SU-DHL-6 (cell line): Measurements from ENCODE around the gene TMED3.

Experiments used
- H2AFZ ChIP-seq: fragments of 200-600 bp; sonication (generic); 2 replicates; pipeline ENCODE4 v1.6.1; 2014; ENCODE audit warnings: low read depth, mild to moderate bottlenecking, moderate library complexity, mixed read lengths, antibody characterized with exemption, low read length; ENCODE audit not compliant: severe bottlenecking
- H3F3A ChIP-seq: fragments of 200-600 bp; shearing (Covaris generic); 2 replicates; pipeline ENCODE4 v1.6.0; 2016; ENCODE audit warnings: antibody characterized with exemption, mild to moderate bottlenecking; ENCODE audit not compliant: insufficient read depth
- H3K27ac ChIP-seq: fragments of 200-600 bp; sonication (generic); 2 replicates; pipeline ENCODE4 v1.5.1; 2016; ENCODE audit warnings: low read depth, mild to moderate bottlenecking, low read length, moderate library complexity, mixed read lengths
- H3K27me3 ChIP-seq: fragments of 200-600 bp; sonication (generic), shearing (Covaris generic); 2 replicates; pipeline ENCODE4 v1.6.0; 2014; ENCODE audit warnings: mild to moderate bottlenecking, low read length
- H3K36me3 ChIP-seq: fragments of 200-600 bp; sonication (generic); 2 replicates; pipeline ENCODE4 v1.6.1; 2014; ENCODE audit warnings: mild to moderate bottlenecking, low read length, mixed read lengths
- H3K4me2 ChIP-seq: fragments of 300-600, 200-600 bp; shearing (Covaris generic), sonication (generic); 2 replicates; pipeline ENCODE4 v1.6.0; 2014; ENCODE audit warnings: low read length, low read depth, mild to moderate bottlenecking; ENCODE audit not compliant: poor library complexity, severe bottlenecking
- H3K4me3 ChIP-seq: fragments of 200-600 bp; sonication (generic); 2 replicates; pipeline ENCODE4 v1.5.1; 2014; ENCODE audit warnings: antibody characterized with exemption, low read length, mild to moderate bottlenecking, mixed read lengths; ENCODE audit not compliant: insufficient read depth, poor library complexity, severe bottlenecking
- H3K79me2 ChIP-seq: fragments of 200-600 bp; sonication (generic); 2 replicates; pipeline ENCODE4 v1.6.1; 2014; ENCODE audit warnings: mild to moderate bottlenecking, low read length, moderate library complexity; ENCODE audit not compliant: insufficient read depth
- H3K9ac ChIP-seq: fragments of 200-600 bp; sonication (generic); 2 replicates; pipeline ENCODE4 v1.7.0; 2014; ENCODE audit warnings: mild to moderate bottlenecking, low read length
- H3K9me2 ChIP-seq: fragments of 200-600 bp; sonication (generic); replicated peaks from 2 replicates; pipeline ENCODE4 v1.6.1; 2014; ENCODE audit warnings: low read length; ENCODE audit not compliant: insufficient read depth
- H3K9me3 ChIP-seq: fragments of 200-600 bp; sonication (generic); 2 replicates; pipeline ENCODE4 v1.6.1; 2014; ENCODE audit warnings: low read length, mixed read lengths; ENCODE audit not compliant: insufficient read depth
- H4K20me1 ChIP-seq: fragments of 200-600 bp; sonication (generic); 2 replicates; pipeline ENCODE4 v1.6.1; 2014; ENCODE audit warnings: low read depth, mild to moderate bottlenecking, antibody characterized with exemption, low read length, moderate library complexity, mixed read lengths
- CTCF ChIP-seq: fragments of 200-600 bp; sonication (generic); IDR thresholded peaks from one replicate; pipeline ENCODE4 v1.5.1; 2017; ENCODE audit warnings: antibody characterized with exemption, mild to moderate bottlenecking, low read length, moderate library complexity; ENCODE audit not compliant: insufficient read depth, poor library complexity, severe bottlenecking
- EZH2phosphoT487 ChIP-seq: fragments of 200-600 bp; sonication (generic), shearing (Covaris generic); conservative IDR thresholded peaks from 2 replicates; pipeline ENCODE4 v1.6.1; 2018; ENCODE audit warnings: mild to moderate bottlenecking, antibody characterized with exemption, low read length, moderate library complexity, mixed read lengths

TMED3 gene

DNA sequence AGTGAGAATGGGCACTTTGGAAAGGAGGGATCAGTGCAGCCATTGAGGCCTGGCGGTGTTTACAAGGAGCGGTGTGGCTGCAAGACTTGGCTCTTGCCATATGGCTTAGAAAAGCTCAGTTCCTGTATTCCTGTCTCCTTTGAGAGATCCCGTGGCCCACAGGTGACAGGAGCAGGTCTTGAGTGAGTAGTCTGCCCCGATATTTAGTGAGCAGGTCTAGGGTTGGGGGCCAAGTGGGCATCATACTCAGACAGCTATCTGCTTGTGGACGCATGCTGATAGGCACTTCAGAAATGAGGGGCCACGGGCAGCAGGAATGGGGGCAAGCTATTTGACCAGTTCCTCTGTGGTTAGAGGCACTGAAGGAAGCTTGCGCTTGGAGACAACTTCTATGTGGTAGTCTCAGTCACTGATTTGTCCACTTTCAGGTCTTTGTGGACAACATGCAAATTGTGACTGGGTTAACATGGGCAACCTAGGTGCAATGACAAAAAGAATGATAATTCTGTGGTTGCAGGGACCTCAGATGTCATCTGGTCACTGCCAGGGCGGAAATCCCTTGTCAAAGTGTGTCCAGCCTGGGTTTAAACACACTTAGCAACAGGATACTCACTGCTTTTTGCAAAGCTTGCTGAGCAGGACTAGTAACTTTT, 1.1 kb downstream of the TMED3 start:
- Histone ChIP-seq H3K27ac (0 out of 2 replicates have a peak overlapping the region, but pooled peaks have one; percentile 46), H3K36me3 (0 out of 2 replicates have a peak, but pooled peaks cover 5% of the 10 kb centered on the region), H3F3A (0 out of 2 replicates have a peak, but pooled peaks cover 6% of the 10 kb centered on the region), H2AFZ (peak overlapping the region; percentile 85), H3K9ac (peak overlapping the region; percentile 89), H4K20me1 (no peaks in the 10 kb centered on the region), H3K9me3 (no peaks in the 10 kb centered on the region), H3K27me3 (0 out of 2 replicates have a peak, but pooled peaks cover 2% of the 10 kb centered on the region), H3K4me2 (peak overlapping the region; percentile 72), H3K79me2 (peaks cover 28% of the 10 kb centered on the region), H3K9me2 (no peaks in the 10 kb centered on the region), H3K4me3 (peak overlapping the region; percentile 89)
- TF ChIP-seq CTCF = no peak
- TF ChIP-seq EZH2phosphoT487 = no peak

DNA sequence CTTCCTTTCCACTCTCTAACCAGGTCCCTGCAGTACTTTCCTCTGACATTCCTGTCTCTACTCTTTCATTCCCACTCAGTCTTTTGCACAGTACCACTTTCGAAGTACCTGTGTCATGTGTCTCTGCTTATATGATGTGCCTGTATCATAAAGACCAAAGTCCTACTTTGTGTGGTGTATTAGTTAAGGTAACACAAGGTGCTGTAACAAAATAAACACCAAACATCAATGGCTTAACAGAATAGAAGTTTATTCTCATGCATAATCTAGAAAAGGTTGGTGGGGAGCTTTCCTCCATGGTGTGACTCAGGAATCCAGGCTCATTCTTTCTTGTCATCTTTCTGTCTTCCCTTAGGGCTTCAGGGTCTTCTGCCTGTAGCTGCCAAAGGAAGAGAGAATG, 3.3 kb downstream of the TMED3 start:
- Histone ChIP-seq H3F3A (0 out of 2 replicates have a peak, but pooled peaks cover 6% of the 10 kb centered on the region), H3K4me3 (no peak overlapping the region), H3K4me2 (no peak overlapping the region), H3K27me3 (no peaks in the 10 kb centered on the region), H2AFZ (no peak overlapping the region), H3K9me3 (no peaks in the 10 kb centered on the region), H4K20me1 (peaks cover 4% of the 10 kb centered on the region; the same call in 1 of the 2 replicates), H3K79me2 (peaks cover 31% of the 10 kb centered on the region), H3K9ac (no peak overlapping the region), H3K27ac (no peak overlapping the region), H3K9me2 (no peaks in the 10 kb centered on the region), H3K36me3 (0 out of 2 replicates have a peak, but pooled peaks cover 5% of the 10 kb centered on the region)
- TF ChIP-seq EZH2phosphoT487 (no peak), CTCF (no peak)

- H3K9ac ChIP-seq = no peak overlapping the region
- H3K79me2 ChIP-seq = peaks cover 31% of the 10 kb centered on the region
- H3K9me2 ChIP-seq = no peaks in the 10 kb centered on the region
- no peaks in the 10 kb centered on the region for H3K9me3 ChIP-seq
- H3K4me3 ChIP-seq = no peak overlapping the region
- no peaks in the 10 kb centered on the region for H3K27me3 ChIP-seq
- 0 out of 2 replicates have a peak, but pooled peaks cover 6% of the 10 kb centered on the region for H3F3A ChIP-seq
- H3K27ac ChIP-seq = no peak overlapping the region
- peaks cover 5% of the 10 kb centered on the region; the same call in 1 of the 2 replicates for H4K20me1 ChIP-seq
- H2AFZ ChIP-seq = no peak overlapping the region
- TF ChIP-seq EZH2phosphoT487 (no peak), CTCF (no peak)
- H3K36me3 ChIP-seq = 0 out of 2 replicates have a peak, but pooled peaks cover 5% of the 10 kb centered on the region
- H3K4me2 ChIP-seq = no peak overlapping the region
Measured at GRCh38 chr15:79314811-79315210, 3.9 kb downstream of the TMED3 start.
